ENCODE data around the gene XAF1.

GRCh38 chr17:6775871-6776405 is 20.1 kb downstream of the XAF1 start, which contains the start of gene FBXO39:
- TF ChIP-seq CTCF (IDR thresholded peaks at IDR 0.05 in 2 of 3, conservative IDR thresholded peaks at IDR 0.05 in 1 of 3; ENCODE audit: insufficient read depth in 2 of 3, low read depth in 1 of 3, low read length in 3 of 3), result no peak
- no peak for TF ChIP-seq FOSL1 (tag; conservative IDR thresholded peaks at IDR 0.05)
- TF ChIP-seq SOX6 (IDR thresholded peaks at IDR 0.05), result no peak
- TF ChIP-seq OTX1 (CRISPR knock-in tag; IDR thresholded peaks at IDR 0.05), result no peak
- TF ChIP-seq ZNF699 (CRISPR knock-in tag; IDR thresholded peaks at IDR 0.05; ENCODE audit: insufficient replicate concordance), result no peak
- no peak for TF ChIP-seq ATF3 (IDR thresholded peaks at IDR 0.05)
- no peak for TF ChIP-seq ATF3 (CRISPR knock-in tag; conservative IDR thresholded peaks at IDR 0.05)

Measured in K562 (cell line).